ENCODE data around the gene CAPN8.

The CAPN8 gene

DNA sequence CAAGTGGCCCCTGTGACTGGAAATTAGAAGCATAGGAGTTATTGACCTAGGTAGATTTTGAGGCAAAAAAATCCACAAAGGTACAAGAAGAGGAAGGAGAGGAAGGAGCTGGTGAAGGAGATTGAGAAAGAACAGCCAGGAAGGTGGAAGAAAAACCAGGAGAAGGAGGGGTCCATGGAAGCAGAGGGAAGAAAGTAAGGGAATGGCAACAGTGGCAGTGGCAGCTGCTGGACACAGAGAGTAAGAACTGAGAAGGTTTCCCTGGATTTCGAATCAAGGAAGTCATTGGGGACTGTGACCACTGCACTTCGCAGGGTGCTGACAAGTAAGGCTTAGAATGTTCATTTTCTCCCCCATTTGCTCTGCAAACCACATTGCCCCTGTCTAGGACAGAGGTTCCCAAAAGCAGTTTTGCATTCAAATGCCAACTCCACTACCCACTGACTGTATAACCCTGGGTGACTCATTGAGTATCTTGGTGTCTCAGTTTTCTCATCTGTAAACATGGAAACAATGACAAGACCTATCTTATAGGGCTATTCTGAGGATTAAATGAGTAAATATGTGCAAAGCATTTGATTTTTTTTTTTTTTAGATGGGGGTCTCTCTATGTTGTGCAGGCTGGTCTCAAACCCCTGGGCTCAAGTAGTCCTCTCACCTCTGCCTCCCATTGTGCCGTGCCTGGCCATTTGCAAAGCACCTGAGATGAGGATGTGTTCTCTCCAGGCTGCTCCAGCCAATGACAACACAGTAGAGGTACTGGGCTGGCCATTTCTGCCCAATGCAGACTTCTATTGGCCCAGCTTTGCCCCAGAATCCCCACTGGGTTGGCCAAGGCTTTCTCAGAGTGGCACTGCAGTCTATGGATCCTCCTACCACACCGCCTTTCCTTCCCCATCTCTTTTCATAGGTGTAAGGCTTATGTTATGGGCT, 37.5 kb upstream of the CAPN8 start:
- DNase-seq (ENCODE audit: low spot score) = no peak

- DNase-seq (ENCODE audit: low spot score) = no peak
Measured at GRCh38 chr1:223700942-223701637, 35.6 kb upstream of the CAPN8 start.

DNA sequence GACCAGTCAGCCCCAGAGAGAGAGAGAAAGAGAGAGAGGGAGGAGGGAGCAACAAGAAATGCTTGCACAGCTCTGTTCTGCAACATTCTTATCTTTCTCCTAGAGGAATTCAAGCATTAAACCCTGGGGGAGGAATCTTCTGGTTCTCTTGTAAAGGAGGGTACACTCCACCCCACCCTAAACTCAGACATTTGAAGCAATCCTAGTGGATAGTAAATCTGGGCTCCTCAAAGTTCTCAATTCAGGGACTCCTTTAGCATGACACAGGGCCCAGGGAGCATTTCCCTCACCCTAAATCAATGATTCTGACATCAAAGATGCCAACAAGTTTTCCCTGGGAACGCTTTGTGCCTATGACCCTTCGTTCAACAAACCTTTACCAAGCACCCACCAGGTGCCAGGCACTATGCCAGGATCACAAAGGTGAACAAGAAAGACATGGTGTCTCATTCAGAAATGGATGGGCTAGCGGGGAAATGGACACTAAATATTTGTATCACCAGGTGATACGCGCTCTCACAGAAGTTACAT, 35.0 kb upstream of the CAPN8 start:
- DNase-seq (ENCODE audit: low spot score) = no peak

- DNase-seq (ENCODE audit: low spot score) = no peak
Measured at GRCh38 chr1:223695941-223696340, 30.4 kb upstream of the CAPN8 start.

DNA sequence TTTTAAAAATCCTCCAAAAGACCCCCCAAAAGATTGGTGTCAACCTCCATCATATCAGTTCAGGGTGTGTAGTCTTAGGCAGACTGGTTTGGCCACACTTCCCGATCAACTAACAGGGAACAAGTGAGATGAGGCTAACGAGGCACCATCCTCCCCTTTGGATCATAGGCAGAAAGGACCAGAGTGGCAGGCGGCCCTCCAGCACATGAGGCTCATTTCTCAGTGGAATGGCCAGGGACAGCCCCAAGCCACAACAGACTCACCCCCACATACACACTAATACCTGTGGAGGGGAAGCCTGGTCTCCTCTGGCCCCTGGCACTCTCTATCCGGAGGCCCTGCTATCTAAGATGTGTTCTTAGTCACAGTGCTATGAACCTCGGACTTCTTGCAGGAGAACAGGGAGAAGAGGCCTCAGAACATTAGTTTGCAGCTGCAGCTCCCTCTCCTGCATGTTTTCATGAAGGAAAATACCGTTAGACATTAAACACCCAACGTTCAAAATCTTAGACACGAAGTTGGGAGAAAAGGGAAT, 29.6 kb upstream of the CAPN8 start:
- no peak for DNase-seq (ENCODE audit: low spot score)

GRCh38 chr1:223691121-223691520, 25.6 kb upstream of the CAPN8 start:
- no peak for DNase-seq (ENCODE audit: low spot score)

GRCh38 chr1:223684488-223684792, 18.9 kb upstream of the CAPN8 start:
- no peak for DNase-seq (ENCODE audit: low spot score)

- DNase-seq (ENCODE audit: low spot score) = peak; percentile 63
Measured at GRCh38 chr1:223683586-223684487, 18.3 kb upstream of the CAPN8 start.

DNA sequence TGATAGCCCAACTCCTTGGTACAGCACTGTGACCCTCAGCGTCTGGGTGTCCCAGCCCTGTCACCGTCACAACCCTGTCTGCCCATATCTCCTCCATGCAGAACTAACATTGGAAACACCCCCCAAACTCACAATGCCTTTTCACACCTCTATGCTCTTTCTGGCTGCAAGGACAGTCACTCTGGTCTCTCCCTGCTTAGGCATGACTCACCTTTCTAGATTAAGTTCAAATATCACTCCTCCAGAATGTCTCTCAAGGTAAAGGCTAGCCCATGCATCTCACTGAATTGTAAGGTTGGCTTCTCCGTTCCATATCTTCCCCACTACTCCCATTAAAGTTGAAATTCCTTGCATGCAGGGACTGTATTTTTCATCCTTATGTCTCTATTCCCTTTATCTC, 17.0 kb upstream of the CAPN8 start:
- DNase-seq (ENCODE audit: low spot score) = no peak

- no peak for DNase-seq (ENCODE audit: low spot score)
Measured at GRCh38 chr1:223680188-223680587, 14.7 kb upstream of the CAPN8 start.

DNA sequence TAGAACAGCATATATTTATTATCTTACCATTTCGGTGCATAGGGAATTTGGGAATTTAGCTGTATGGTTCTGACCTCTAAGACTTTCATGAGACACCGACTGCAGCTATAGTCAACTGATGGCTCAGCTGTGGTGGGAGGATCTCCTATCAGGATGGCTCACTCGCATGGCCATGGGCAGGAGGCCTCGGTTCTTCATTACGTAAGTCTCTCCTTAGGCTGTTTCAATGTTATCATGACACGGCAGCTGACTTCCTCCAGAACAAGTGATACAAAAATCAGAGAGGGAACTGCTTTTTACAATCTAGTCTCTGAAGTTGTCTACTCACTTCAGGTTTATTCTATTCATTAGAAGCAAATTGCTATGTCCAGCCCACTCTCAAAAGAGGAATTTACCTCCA, 13.3 kb upstream of the CAPN8 start:
- no peak for DNase-seq (ENCODE audit: low spot score)

DNA sequence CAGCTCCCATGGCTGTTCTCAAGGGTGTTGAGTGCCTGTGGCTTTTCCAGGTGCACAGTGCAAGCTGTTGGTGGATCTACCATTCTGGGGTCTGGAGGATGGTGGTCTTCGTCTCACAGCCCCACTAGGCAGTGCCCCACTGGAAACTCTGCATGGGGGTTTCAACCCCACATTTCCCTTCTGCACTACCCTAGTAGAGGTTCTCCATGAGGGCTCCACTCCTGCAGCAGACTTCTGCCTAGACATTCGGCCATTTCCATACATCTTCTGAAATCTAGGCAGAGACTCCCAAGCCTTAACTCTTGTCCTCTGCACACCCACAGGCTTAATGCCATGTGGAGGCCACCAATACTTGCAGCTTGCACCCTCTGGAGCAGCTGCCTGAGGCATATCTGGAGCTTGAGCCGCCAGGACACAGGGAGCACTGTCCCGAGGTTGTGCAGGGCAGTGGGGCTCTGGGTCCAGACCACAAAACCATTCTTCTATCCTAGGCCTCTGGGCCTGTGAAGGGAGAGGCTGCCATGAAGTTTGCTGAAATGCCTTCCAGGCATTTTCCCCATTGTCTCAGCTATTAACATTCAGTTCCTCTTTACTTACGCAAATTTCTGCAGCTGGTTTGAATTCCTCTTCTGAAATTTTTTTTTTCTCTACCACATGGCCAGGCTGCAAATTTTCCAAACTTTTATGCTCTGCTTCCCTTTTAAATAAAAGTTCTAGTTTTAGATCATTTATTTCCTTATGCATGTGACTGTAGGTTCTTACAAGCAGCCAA, 8.8 kb upstream of the CAPN8 start:
- DNase-seq (ENCODE audit: low spot score) = no peak

- peak; percentile 61 for DNase-seq (ENCODE audit: low spot score)
Measured at GRCh38 chr1:223670458-223671159, 5.1 kb upstream of the CAPN8 start.

GRCh38 chr1:223669003-223669795, 3.7 kb upstream of the CAPN8 start:
- DNase-seq (ENCODE audit: low spot score) = no peak

- DNase-seq (ENCODE audit: low spot score) = no peak
Measured at GRCh38 chr1:223667484-223668182, 2.1 kb upstream of the CAPN8 start.

- no peak for DNase-seq (ENCODE audit: low spot score)
Measured at GRCh38 chr1:223664106-223664505, 1.4 kb downstream of the CAPN8 start.

GRCh38 chr1:223662943-223663342, 2.6 kb downstream of the CAPN8 start:
- no peak for DNase-seq (ENCODE audit: low spot score)

DNA sequence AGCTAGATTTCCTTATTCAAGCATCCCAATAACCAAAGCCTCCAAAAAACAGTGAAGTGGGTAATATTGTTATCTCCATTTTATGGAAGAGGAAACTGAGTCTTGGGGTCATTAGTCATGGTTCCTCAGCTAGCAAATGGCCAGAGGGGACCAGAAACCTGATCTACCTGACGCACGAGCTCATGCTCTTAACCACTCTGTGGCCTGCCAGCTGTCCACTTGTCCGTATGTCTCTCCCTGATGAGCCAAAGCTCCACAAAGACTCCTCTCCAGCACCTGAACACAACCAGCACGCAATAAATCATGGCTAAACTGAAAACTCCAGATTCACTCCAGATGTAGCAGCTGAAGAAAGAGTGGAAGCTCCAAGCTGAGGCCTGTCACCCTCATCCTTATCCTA, 5.8 kb downstream of the CAPN8 start:
- no peak for DNase-seq (ENCODE audit: low spot score)

- DNase-seq (ENCODE audit: low spot score) = no peak
Measured at GRCh38 chr1:223657978-223658377, 7.5 kb downstream of the CAPN8 start.

Measured in HuH-7 (cell line).